Measurements from ENCODE around the gene MOK. TPM values are rescaled to one million over a fixed set of nuclear protein-coding genes. Genes with fewer than 3 reads are reported as not detected.

MOK gene
- total RNA-seq, 3 donors from 2014 or later: 13.0 to 29.0 (median 23.9) TPM

GRCh38 chr14:102252834-102253801 lies 51.8 kb downstream of the MOK start:
- no peak for DNase-seq (ENCODE audit: low spot score in 2 of 2)
- Histone ChIP-seq H3K27ac (no peak overlapping the region), H3K4me1 (no peaks in the 10 kb centered on the region), H3K9me3 (no peaks in the 10 kb centered on the region), H3K27me3 (no peaks in the 10 kb centered on the region), H3K4me3 (no peak overlapping the region), H3K36me3 (no peaks in the 10 kb centered on the region)
- intact Hi-C loops (cut with DNase I; ENCODE audit: low total_unique reads): no loop called here
- no peak for TF ChIP-seq POLR2A (IDR thresholded peaks at IDR 0.05)
- no peak for TF ChIP-seq CTCF (IDR thresholded peaks at IDR 0.05)
- no peak for TF ChIP-seq POLR2AphosphoS5 (IDR thresholded peaks at IDR 0.05)

GRCh38 chr14:102251161-102251560 lies 53.8 kb downstream of the MOK start:
- no peaks in the 10 kb centered on the region for H3K27me3 ChIP-seq
- no peak overlapping the region for H3K27ac ChIP-seq
- TF ChIP-seq CTCF (IDR thresholded peaks at IDR 0.05): no peak
- TF ChIP-seq POLR2AphosphoS5 (IDR thresholded peaks at IDR 0.05): no peak
- no peak for TF ChIP-seq POLR2A (IDR thresholded peaks at IDR 0.05)
- H3K4me1 ChIP-seq: no peaks in the 10 kb centered on the region
- DNase-seq (ENCODE audit: low spot score in 2 of 2): no peak
- H3K36me3 ChIP-seq: no peaks in the 10 kb centered on the region
- intact Hi-C loops (cut with DNase I; ENCODE audit: low total_unique reads): no loop called here
- no peaks in the 10 kb centered on the region for H3K9me3 ChIP-seq
- H3K4me3 ChIP-seq: no peak overlapping the region

GRCh38 chr14:102250636-102251035 lies 54.3 kb downstream of the MOK start:
- TF ChIP-seq CTCF (IDR thresholded peaks at IDR 0.05) (no peak), POLR2AphosphoS5 (IDR thresholded peaks at IDR 0.05) (no peak), POLR2A (IDR thresholded peaks at IDR 0.05) (no peak)
- intact Hi-C loops (cut with DNase I; ENCODE audit: low total_unique reads): no loop called here

GRCh38 chr14:102249981-102250380 lies 55.0 kb downstream of the MOK start:
- no peak for TF ChIP-seq CTCF (IDR thresholded peaks at IDR 0.05)
- TF ChIP-seq POLR2A (IDR thresholded peaks at IDR 0.05): no peak
- no peak for DNase-seq (ENCODE audit: low spot score in 2 of 2)
- no peaks in the 10 kb centered on the region for H3K27me3 ChIP-seq
- H3K36me3 ChIP-seq: no peaks in the 10 kb centered on the region
- H3K4me3 ChIP-seq: no peak overlapping the region
- no peaks in the 10 kb centered on the region for H3K9me3 ChIP-seq
- H3K27ac ChIP-seq: no peak overlapping the region
- intact Hi-C loops (cut with DNase I; ENCODE audit: low total_unique reads): no loop called here
- H3K4me1 ChIP-seq: no peaks in the 10 kb centered on the region

More at GRCh38 chr14:102250636-102251035, 54.3 kb downstream of the MOK start:
- H3K27me3 ChIP-seq: no peaks in the 10 kb centered on the region
- H3K4me3 ChIP-seq: no peak overlapping the region
- H3K36me3 ChIP-seq: no peaks in the 10 kb centered on the region
- H3K9me3 ChIP-seq: no peaks in the 10 kb centered on the region
- no peak for DNase-seq (ENCODE audit: low spot score in 2 of 2)
- no peak overlapping the region for H3K27ac ChIP-seq
- H3K4me1 ChIP-seq: no peaks in the 10 kb centered on the region

- Histone ChIP-seq H3K27ac (no peak overlapping the region), H3K4me1 (no peaks in the 10 kb centered on the region), H3K4me3 (no peak overlapping the region), H3K9me3 (no peaks in the 10 kb centered on the region), H3K27me3 (no peaks in the 10 kb centered on the region), H3K36me3 (no peaks in the 10 kb centered on the region)
- no peak for DNase-seq (ENCODE audit: low spot score in 2 of 2)
- no peak for TF ChIP-seq POLR2A (IDR thresholded peaks at IDR 0.05)
- TF ChIP-seq POLR2AphosphoS5 (IDR thresholded peaks at IDR 0.05): no peak
- TF ChIP-seq CTCF (IDR thresholded peaks at IDR 0.05): no peak
- intact Hi-C loops (cut with DNase I; ENCODE audit: low total_unique reads): no loop called here
Measured at GRCh38 chr14:102249041-102249440, 55.9 kb downstream of the MOK start.

Measured in breast epithelium (tissue), 4 donors.